ENCODE data around the gene SEPHS2. TPM values are rescaled to one million over a fixed set of nuclear protein-coding genes. Genes with fewer than 3 reads are reported as not detected.

The SEPHS2 gene
- total RNA-seq, 1 experiment from 2014 or later: 53.5 TPM

- 0 out of 2 replicates have a peak, but pooled peaks have one; percentile 20 for TF ChIP-seq GABPB1 (CRISPR knock-in tag; IDR thresholded peaks at IDR 0.05)
- no peak for TF ChIP-seq ZSCAN18 (CRISPR knock-in tag; IDR thresholded peaks at IDR 0.05)
- POLR2A ChIA-PET: no interaction called here
- H3K4me3 Mint-ChIP-seq: no peak overlapping the region
- CTCF ChIA-PET: interaction anchor here (0.6 to 4.8 kb wide), 5 partner anchors 18 to 336 kb away, joined by 3 to 41 read pairs (median 3); partner anchors contain the start of gene DCTPP1
- no peak overlapping the region for H3K27ac Mint-ChIP-seq
- no peak for ATAC-seq
- H3K36me3 Mint-ChIP-seq: peaks cover 19% of the 10 kb centered on the region
- H3K4me1 Mint-ChIP-seq: peaks cover 22% of the 10 kb centered on the region
- DNase-seq (ENCODE audit: low spot score): no peak
- peaks cover 28% of the 10 kb centered on the region for H3K27me3 Mint-ChIP-seq (ENCODE audit: low read depth)
- peaks cover 16% of the 10 kb centered on the region for H3K9me3 Mint-ChIP-seq
These were observed 2.0 kb upstream of the SEPHS2 start for GRCh38 chr16:30447512-30448226.

- ChIA-PET POLR2A (no interaction called here), CTCF (interaction anchor here (1.1 to 4.5 kb wide), 2 partner anchors 14 to 16 kb away, joined by 3 to 25 read pairs; partner anchors contain the start of gene DCTPP1)
- H3K4me3 Mint-ChIP-seq: peak overlapping the region; percentile 77
- TF ChIP-seq ZNF532 (CRISPR knock-in tag; IDR thresholded peaks at IDR 0.05; ENCODE audit: borderline replicate concordance) (0 out of 2 replicates have a peak, but pooled peaks have one; percentile 10), PRDM15 (CRISPR knock-in tag; IDR thresholded peaks at IDR 0.05) (no peak)
- H3K36me3 Mint-ChIP-seq: peaks cover 19% of the 10 kb centered on the region
- peaks cover 16% of the 10 kb centered on the region for H3K9me3 Mint-ChIP-seq
- peak overlapping the region; percentile 98 for H3K27ac Mint-ChIP-seq
- peaks cover 22% of the 10 kb centered on the region for H3K4me1 Mint-ChIP-seq
- no peak for DNase-seq (ENCODE audit: low spot score)
- H3K27me3 Mint-ChIP-seq (ENCODE audit: low read depth): peaks cover 28% of the 10 kb centered on the region
- no peak for ATAC-seq
These were observed 525 bp upstream of the SEPHS2 start for GRCh38 chr16:30446203-30446595.

GRCh38 chr16:30445149-30445407 lies 596 bp downstream of the SEPHS2 start:
- no peak overlapping the region for H3K27ac Mint-ChIP-seq
- no peak for DNase-seq (ENCODE audit: low spot score)
- H3K4me1 Mint-ChIP-seq: peaks cover 22% of the 10 kb centered on the region
- H3K9me3 Mint-ChIP-seq: peaks cover 16% of the 10 kb centered on the region
- peak; percentile 19 for ATAC-seq
- peaks cover 19% of the 10 kb centered on the region for H3K36me3 Mint-ChIP-seq
- peaks cover 28% of the 10 kb centered on the region for H3K27me3 Mint-ChIP-seq (ENCODE audit: low read depth)
- CTCF ChIA-PET: interaction anchor here (1.0 to 4.5 kb wide), 3 partner anchors 15 to 170 kb away, joined by 3 to 25 read pairs (median 9); partner anchors contain the start of gene DCTPP1
- POLR2A ChIA-PET: interaction anchor here (1.0 kb wide), 1 partner anchor 141 kb away, joined by 4 read pairs; no protein-coding TSS in a partner anchor
- H3K4me3 Mint-ChIP-seq: peak overlapping the region; percentile 77
- TF ChIP-seq IRF1 (CRISPR knock-in tag; IDR thresholded peaks at IDR 0.05) (no peak), JUN (CRISPR knock-in tag; IDR thresholded peaks at IDR 0.05) (no peak), ATF1 (CRISPR knock-in tag; IDR thresholded peaks at IDR 0.05) (no peak), FOXK1 (CRISPR knock-in tag; IDR thresholded peaks at IDR 0.05) (no peak), TEAD4 (CRISPR knock-in tag; IDR thresholded peaks at IDR 0.05) (no peak), ETV6 (CRISPR knock-in tag; IDR thresholded peaks at IDR 0.05) (no peak), CREB1 (CRISPR knock-in tag; IDR thresholded peaks at IDR 0.05) (no peak), GTF2I (CRISPR knock-in tag; conservative IDR thresholded peaks at IDR 0.05) (no peak), ZMAT4 (CRISPR knock-in tag; IDR thresholded peaks at IDR 0.05) (no peak), MLX (CRISPR knock-in tag; IDR thresholded peaks at IDR 0.05) (no peak), NR2C2 (CRISPR knock-in tag; IDR thresholded peaks at IDR 0.05) (no peak), PREB (CRISPR knock-in tag; IDR thresholded peaks at IDR 0.05; ENCODE audit: borderline replicate concordance) (no peak)
